ENCODE results near the gene TNP2.
A peak's percentile ranks its signal among the peaks of the same experiment; 100 is the strongest.

Gene TNP2

GRCh38 chr16:11240636-11241473 is 28.3 kb downstream of the TNP2 start:
- no peak for DNase-seq (ENCODE audit: low read depth in 2 of 2)

- no peak for DNase-seq (ENCODE audit: low read depth in 2 of 2)
Measured at GRCh38 chr16:11239644-11240632, 29.2 kb downstream of the TNP2 start.

DNA sequence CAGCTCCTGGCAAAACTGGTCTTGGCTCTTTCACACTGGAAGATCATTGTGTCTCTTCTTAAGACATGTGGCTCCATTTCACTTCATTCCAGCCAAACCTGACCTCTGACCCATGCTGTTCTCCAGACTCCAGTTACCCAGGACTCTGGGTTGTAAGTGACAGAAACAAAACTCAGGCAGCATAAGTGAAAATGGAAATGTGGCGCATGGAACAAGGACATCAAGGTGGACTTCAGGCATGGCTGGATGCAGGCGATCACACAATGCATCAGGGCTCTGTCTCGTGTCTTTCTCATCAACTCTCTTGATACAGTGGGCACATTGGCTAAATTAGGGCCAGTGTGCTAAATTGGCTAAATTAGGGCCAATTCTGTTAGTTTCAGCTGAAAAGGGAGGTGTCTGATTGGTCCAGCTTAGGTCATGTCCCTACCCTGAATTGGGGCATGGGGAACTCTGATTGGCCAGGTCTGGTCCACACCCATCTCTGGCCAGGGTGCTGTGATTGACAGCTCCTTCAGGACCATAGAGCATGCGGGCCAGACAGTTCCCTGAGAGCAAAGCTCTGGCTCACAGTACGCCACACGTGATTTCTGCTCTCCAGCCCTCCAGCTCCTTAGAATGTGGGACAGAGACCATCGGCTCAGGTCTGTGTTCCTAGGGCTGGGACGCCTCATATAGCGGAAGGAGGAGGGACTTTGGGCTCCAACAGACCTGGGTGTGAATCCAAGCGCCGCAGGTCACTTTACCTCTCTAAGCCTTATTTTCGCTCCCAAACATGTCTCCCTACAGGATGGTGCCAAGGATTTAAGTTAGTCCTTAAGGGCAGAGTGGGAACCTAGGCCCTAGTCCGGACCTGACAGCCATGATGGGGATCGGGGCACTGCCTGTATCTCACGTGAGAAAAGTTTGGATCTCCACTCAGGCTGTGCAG is 30.6 kb downstream of the TNP2 start:
- DNase-seq (ENCODE audit: low read depth in 2 of 2): no peak

GRCh38 chr16:11236461-11237254 is 32.5 kb downstream of the TNP2 start:
- no peak for DNase-seq (ENCODE audit: low read depth in 2 of 2)

DNA sequence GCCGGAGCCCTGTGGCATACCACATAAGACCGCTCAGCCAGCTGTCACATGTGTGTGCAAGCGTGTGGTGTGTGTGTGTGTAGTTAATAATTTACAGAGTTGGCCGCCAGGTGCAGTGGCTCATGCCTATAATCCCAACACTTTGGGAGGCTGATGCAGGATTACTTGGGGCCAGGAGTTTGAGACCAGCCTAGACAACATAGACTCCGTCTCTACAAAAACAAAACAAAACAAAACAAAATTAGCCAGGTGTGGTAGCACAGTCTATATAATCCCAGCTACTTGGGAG is 33.5 kb downstream of the TNP2 start:
- DNase-seq (ENCODE audit: low read depth in 2 of 2): no peak

DNA sequence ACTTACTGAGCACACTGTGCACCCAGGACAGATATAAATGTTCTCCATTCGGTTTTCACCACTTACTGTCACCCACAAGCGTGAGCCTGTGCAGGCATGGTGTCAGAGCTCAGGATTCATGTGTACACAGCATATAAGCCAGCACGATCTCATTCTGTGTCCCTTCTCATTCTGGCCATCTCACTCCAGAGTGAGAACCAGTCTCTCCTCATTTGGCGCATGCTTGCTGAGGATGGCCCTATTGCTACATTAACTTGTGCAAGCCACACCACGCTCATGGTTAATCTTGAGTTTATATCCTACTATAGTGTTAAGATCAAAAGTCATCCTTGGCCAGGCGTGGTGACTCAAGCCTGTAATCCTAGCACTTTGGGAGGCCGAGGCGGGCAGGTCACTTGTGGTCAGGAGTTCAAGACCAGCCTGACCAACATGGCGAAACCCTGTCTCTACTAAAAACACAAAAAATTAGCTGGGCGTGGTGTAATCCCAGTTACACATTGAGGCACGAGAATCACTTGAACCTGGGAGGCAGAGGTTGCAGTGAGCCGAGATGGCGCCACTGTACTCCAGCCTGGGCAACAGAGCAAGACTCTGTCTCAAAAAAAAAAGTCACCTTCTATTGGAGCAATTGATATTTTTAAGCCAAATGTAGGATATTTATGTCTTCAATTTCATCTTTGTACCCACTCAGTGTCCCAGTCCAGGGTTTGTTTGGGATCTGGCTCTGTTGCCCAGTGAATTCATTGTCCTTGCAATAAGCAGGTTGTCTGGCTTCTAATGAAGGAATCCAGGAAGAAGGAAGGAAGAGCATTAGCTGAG is 34.0 kb downstream of the TNP2 start:
- no peak for DNase-seq (ENCODE audit: low read depth in 2 of 2)

DNA sequence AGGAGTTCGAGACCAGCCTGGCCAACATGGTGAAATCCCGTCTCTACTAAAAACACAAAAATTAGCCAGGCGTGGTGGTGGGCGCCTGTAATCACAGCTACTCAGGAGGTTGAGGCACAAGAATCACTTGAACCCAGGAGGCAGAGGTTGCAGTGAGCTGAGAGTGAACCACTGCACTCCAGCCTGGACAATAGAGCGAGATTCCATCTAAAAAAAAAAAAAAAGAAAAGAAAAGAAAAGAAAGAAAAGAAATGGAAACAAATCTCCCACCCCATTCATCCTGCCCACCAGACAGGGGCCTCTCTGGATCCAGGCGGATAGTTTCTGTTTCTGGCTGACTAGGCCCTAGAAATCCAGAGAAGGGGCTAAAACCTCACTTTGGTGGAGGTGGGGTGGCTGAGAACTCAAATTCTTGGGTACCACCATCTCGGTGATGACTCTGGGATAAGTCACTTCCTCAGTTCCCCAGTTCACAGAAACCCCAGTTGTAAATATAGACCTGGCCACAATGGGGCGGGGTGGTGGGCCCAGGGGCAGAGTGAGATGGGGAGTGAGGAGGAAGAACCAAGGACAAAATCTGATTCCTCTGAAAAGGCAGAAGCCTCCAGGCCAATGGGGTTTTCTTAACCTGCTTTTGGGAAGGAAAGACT is 35.3 kb downstream of the TNP2 start:
- DNase-seq (ENCODE audit: low read depth in 2 of 2): peak; percentile 75 to 83

DNA sequence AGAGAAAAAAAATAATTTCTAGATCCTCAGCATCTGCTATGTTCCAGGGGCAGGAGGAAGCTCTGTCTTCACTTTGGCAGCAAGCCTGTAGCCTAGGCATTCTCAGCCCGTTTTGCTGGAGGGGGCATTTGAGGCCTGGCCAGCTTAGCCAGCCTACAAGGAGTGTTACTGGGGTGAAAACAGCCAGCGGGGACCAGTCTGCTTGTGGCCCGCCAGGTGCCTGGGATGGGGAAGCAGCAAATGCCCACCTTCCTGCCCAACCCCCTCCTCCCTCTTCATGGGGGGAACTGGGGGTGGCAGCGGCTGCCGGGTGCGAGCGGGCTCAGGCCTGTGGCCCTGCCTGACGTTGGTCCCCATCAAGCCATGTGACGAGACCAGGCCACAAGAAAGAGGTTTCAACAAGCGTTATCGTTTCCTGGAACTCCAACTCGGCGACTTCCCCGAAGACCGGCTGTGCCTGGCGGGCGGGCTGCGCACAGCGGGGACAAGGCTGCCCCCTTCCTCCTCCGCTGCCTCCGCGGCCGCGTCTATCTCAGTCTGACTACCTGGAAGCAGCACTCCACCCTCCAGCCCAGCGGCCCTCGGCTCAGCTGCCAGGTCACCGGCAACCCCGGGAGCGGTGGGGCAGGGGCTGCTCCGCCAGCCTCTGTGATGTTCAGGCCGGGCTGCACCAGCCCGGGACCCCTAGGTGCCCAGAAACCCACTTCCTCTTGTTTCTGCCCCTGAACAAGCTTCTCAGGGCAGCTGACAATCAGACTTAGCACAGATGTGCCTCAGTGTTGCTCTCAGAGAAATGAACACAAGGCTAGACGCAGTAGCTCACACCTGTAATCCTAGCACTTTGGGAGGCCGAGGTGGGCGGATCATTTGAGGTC is 36.0 kb downstream of the TNP2 start:
- peak; percentile 91 to 92 for DNase-seq (ENCODE audit: low read depth in 2 of 2)

GRCh38 chr16:11232302-11232851 is 36.7 kb downstream of the TNP2 start:
- no peak for DNase-seq (ENCODE audit: low read depth in 2 of 2)

DNA sequence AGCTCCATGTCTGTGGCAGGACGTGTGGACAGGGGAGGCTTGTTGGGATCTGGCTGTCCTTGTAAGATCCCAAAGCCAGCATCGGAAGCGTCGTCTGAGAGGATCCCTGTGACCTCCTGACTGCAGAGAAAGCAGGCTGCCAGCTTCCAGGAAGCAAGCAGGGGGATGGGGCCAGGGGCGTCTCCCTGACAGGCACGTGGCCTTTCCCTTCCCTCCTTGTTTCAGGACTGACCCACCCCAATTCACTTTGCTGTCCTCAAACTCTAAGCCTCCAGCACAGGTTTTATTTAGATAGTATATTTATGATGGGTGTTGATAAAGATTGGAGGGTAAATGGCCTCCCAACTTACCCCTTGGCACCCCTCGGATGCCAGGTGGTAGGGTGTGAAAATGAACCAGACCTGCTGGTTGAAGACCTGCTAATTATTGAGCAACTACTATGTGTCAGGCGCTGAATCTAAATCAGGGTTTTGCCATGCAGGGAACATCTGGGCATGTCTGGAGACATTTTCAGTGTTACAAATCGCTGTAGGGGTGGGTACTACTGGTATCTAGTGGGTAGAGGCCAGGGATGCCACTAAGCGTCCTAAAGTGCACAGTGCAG is 37.7 kb downstream of the TNP2 start:
- no peak for DNase-seq (ENCODE audit: low read depth in 2 of 2)

GRCh38 chr16:11229906-11230305 is 39.2 kb downstream of the TNP2 start:
- DNase-seq (ENCODE audit: low read depth in 2 of 2): no peak

DNA sequence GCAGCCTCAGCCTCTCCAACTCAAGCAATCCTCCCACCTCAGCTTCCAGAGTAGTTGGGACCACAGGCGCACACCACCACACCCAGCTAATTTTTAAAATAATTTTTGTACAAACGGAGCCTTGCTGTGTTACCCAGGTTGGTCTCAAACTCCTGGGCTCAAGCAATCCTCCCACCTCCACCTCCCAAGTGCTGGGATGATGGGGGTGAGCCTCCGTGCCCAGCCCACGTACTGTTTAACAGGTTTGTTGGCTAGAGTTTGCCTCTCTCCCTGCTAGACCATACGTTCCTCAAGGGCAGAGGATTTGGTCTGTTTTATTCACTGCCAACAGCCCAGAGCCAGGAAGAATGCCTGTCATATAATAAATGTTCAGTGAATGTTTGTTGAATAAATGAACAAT is 39.7 kb downstream of the TNP2 start:
- no peak for DNase-seq (ENCODE audit: low read depth in 2 of 2)

GRCh38 chr16:11225677-11226549 is 43.2 kb downstream of the TNP2 start:
- no peak for DNase-seq (ENCODE audit: low read depth in 2 of 2)

DNA sequence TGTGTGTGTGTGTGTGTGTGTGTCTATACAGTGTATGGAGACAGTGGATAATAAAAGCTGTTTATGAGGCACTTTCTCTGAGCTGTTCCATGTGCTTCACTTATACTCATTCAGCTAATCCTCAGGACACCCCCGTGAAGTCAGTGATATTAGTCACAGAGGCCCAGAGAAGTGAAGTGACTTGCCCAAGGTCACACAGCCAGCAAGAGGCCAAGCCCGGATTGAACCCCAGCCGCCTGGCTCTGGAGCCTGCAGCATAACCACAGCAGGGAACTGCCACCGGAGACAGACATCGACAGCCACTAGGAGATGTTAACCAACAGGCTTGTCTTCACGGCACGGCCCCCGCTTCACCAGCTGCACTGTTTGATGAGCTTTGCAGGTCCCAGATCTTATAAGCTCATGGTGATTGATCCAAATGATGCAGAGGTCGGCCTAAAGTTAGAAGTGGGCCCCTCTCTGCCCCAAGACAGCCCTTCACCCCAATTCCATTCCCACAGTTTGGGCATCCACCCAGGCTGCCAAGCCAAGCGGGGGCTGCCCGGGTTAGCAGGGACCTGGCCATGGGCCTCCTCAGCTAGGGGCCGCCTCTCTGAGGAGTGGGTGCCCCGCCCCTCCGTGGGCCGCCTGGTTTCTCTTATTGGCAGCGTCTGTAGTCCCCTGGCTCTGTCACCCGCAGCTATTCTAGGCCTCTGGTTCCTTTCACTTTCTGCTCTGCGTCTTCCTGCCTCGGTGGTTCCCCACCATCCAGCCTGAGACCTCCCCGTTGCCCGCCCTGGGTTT is 44.0 kb downstream of the TNP2 start:
- peak; percentile 85 to 86 for DNase-seq (ENCODE audit: low read depth in 2 of 2)

DNA sequence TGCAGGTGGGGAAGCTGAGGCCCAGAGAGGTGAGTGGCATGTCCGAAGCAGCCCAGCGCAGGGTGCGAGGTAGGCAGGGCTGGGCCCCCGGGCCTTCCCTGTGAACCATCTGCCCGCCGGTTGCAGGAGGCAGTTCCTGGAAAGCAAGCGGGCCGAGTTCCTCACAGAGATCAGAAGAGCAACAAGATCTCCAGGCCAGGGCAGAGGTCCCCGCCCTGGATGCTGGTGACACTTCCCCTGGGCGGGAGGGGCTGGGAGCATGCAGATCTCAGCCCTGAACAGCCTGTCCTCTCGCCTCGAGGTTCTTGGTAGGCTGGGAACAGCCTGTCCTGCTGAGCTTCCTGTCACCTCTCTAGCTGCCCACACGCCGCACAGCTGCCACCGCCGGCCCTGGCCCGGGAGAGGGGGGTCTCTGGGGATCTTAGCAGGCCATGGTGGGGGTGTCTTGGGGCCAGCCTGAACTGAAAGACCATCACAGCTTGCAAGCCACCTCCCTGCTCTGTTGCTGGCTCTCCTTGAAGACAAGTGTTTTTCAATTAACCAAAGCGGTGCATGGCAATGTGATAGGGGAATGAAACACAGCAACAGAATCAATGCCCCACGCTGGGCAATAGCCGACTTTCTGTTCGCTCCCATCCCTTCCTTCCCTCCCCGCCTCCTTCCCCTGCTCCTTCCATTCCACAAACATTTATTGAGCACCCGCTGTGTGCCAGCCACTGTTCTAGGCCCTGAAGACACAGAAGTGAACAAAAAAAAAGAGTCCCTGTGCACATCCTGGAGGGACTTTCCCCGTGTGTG is 44.8 kb downstream of the TNP2 start:
- peak; percentile 61 to 71 for DNase-seq (ENCODE audit: low read depth in 2 of 2)

Data from stimulated activated CD4-positive, alpha-beta T cell treated with anti-CD3 and anti-CD28 coated beads, Interleukin-15, amount 100 ng/mL, for 48 hours (primary cell).